Retinal pigment epithelial cell (primary cell): ENCODE data around the gene PDS5A.

Experiments
- DNase-seq: peaks from one replicate; pipeline ENCODE4 v3.0.0-alpha.2; 2010; ENCODE audit warnings: low read depth
- H3K4me3 ChIP-seq: 2 replicates; pipeline ENCODE4 v1.5.1; 2011; ENCODE audit warnings: mild to moderate bottlenecking, low read length, control low read depth, moderate library complexity
- CTCF ChIP-seq: conservative IDR thresholded peaks from 2 replicates; pipeline ENCODE4 v1.5.1; 2011; ENCODE audit warnings: low read depth, low read length, control low read depth, inconsistent platforms

PDS5A gene

GRCh38 chr4:39898015-39898414 is 79.7 kb downstream of the PDS5A start:
- TF ChIP-seq CTCF = no peak
- H3K4me3 ChIP-seq = no peak overlapping the region
- no peak for DNase-seq

DNA sequence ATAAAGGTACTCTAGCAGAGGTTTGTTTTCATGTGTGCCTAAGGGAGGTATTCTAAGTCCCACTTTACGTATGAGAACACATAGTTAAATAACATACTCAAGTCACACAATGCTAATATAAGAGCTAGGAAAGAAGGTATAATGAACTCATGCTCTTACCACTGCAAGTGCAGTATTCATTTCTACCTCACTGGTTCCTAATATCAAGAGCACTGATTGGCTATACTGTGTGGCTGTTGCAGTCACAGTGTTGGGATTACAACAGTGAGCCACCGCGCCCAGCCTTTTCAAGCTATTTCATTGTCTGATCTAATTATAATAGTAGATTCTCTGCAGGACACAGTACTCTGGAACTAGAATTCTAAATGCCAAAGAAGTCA is 84.0 kb downstream of the PDS5A start:
- H3K4me3 ChIP-seq = no peak overlapping the region
- TF ChIP-seq CTCF = no peak
- DNase-seq = no peak

GRCh38 chr4:39892988-39893692 is 84.6 kb downstream of the PDS5A start:
- no peak for DNase-seq
- TF ChIP-seq CTCF = no peak
- H3K4me3 ChIP-seq = no peak overlapping the region

- TF ChIP-seq CTCF = no peak
- DNase-seq = no peak
- H3K4me3 ChIP-seq = no peak overlapping the region
Measured at GRCh38 chr4:39889226-39889625, 88.5 kb downstream of the PDS5A start.

DNA sequence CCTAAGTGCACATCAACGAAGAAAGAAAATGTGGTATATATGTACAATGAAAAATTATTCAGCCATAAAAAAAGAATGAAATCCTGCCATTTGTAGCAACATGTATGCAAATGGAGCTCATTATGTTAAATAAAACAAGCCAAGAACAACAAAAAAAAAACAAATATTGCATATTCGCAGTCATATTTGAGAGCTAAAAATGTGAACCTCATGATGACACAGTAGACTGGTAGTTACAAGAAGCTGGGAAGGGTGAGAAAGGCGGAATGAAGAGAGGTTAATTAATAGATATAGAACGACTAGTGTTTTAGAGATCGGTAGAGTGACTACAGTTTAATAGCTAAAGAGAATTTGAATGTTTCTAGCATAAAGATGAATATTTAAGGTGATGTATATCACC is 89.2 kb downstream of the PDS5A start:
- H3K4me3 ChIP-seq = no peak overlapping the region
- no peak for TF ChIP-seq CTCF
- no peak for DNase-seq

DNA sequence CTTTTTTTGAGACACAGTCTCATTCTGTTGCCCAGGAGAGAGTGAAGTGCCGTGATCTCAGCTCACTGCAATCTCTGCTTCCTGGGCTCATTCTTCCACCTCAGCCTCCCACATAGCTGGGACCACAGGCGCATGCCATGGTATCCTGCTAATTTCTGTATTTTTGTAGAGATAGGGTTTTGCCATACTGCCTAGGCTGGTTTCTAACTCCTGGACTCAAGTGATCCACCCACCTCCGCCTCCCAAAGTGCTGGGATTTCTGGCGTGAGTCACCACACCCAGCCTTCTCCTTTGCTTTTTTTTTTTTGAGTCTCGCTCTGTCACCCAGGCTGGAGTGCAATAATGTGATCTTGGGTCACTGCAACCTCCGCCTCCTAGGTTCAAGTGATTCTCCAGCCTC is 94.1 kb downstream of the PDS5A start:
- no peak for TF ChIP-seq CTCF
- no peak overlapping the region for H3K4me3 ChIP-seq
- DNase-seq = no peak

GRCh38 chr4:39881789-39882188 is 95.9 kb downstream of the PDS5A start:
- no peak overlapping the region for H3K4me3 ChIP-seq
- no peak for DNase-seq
- TF ChIP-seq CTCF = no peak
